Inferior parietal cortex (tissue), 1 donor: ENCODE data around the gene HAPSTR1.

ENCODE experiments used
- DNase-seq: peaks from one replicate; pipeline ENCODE4 v3.0.0-alpha.2; 2016; ENCODE audit errors: extremely low spot score

HAPSTR1 gene

DNA sequence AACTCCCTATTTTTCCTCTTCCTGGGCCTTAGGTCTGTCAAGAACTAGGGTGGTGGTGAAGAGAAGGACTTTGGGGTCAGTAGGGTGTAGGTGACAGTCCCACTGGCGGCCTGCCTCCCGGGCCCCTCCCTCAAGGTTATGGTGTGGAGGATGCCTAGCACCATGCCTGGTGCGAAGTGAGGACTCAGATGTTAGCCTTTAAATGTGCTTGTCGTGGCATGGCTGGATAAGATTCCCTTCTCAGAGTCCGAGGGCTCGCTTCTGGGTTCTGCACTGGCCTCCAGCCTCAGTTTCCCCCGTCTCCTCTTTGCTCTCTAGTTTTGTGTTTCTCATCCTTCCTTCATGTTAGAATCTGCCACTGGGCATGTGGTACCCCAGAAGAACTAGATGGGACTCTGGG lies 32.0 kb downstream of the HAPSTR1 start:
- no peak for DNase-seq

DNA sequence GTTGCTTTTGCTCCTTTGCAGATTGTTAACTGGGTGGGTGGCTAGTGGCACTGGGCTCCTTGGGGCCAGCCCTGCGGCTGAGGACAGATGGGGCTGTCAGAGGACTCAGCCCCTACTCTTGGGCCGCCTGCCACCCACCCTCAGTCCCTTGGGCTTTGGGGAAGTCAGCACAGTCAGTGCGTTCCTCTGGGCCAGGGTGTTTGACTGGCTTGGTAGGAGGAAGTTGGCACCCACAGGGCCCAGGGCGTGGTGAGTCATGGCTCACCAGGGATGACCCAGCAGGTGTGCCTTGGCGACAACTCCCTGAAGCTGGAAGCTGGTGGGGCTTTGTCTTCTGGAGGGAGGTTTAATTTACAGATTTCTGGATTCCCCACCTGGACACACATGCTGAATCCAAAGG lies 32.4 kb downstream of the HAPSTR1 start:
- no peak for DNase-seq

GRCh38 chr16:9124444-9124843 lies 33.0 kb downstream of the HAPSTR1 start:
- no peak for DNase-seq

DNA sequence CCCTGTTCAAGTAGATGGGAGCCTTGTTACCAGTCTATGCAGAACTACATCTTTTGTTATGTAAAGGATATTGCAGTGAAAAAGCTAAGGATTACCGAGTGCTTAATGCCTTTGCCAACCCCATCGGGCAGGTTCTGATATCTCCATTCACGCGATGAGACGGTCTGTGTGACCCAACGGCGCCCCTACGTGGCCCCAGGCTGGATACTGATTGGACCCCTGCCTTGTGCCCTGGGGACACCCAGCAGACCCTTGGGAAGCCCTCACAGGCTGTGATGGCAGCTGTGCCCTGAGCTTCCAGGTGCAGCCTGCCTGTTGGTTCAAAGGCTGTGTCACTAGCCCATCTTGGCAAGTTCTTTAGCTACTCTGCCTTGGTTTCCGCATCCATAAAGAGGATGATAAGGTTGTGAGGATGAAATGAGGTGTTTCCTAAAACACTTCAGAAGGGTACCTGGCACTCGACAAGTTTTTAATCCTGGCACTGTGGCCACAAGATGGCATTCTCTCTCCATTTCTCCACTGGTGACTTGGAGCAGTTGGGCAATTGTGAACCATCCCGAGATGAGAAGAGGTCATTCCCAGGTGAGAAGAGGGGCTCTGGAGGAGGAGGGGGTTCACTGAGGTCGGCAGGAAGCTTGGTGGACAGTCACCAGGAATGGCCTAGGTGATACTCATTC lies 33.6 kb downstream of the HAPSTR1 start:
- DNase-seq: peak; percentile 34

DNA sequence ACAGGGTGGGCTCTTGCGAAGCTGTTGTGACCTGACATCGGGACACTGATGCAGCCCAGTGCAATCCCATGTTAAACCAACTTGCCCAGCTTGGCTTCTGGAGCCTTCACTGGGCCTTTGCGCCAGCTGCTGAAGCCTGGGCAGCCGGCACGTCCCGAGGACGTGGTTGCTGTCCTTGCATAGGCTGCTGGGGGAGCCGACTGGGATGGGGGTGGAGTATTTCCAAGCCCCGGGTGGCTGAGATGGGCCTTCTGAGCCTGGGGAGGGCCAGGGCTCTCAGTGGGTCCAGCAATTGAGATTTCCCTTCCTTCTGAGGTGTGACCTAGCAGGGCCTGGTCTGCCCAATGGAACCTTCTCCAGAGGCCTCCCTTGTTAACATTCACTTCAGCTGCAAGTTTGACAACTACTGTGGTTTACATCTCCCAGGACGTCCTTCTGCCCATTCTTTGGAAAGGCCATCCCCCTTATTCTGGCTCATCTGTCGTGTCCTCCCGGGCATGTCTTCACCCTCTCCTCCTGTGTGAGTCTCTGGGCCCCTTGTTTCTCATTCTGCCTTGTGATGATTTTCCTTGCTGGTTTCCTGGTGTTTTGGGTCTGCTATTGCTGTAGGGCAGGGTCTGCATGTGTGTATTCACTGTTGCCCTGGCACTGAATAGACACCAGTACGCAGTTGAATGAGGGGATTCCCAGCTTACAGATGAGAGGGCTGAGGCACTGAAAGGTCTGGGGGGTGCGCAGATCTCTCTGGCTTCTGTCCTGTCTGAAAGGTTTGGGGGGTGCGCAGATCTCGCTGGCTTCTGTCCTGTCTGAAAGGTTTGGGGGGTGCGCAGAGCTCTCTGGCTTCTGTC lies 34.4 kb downstream of the HAPSTR1 start:
- DNase-seq: no peak

GRCh38 chr16:9126609-9127008 lies 35.2 kb downstream of the HAPSTR1 start:
- DNase-seq: no peak

DNA sequence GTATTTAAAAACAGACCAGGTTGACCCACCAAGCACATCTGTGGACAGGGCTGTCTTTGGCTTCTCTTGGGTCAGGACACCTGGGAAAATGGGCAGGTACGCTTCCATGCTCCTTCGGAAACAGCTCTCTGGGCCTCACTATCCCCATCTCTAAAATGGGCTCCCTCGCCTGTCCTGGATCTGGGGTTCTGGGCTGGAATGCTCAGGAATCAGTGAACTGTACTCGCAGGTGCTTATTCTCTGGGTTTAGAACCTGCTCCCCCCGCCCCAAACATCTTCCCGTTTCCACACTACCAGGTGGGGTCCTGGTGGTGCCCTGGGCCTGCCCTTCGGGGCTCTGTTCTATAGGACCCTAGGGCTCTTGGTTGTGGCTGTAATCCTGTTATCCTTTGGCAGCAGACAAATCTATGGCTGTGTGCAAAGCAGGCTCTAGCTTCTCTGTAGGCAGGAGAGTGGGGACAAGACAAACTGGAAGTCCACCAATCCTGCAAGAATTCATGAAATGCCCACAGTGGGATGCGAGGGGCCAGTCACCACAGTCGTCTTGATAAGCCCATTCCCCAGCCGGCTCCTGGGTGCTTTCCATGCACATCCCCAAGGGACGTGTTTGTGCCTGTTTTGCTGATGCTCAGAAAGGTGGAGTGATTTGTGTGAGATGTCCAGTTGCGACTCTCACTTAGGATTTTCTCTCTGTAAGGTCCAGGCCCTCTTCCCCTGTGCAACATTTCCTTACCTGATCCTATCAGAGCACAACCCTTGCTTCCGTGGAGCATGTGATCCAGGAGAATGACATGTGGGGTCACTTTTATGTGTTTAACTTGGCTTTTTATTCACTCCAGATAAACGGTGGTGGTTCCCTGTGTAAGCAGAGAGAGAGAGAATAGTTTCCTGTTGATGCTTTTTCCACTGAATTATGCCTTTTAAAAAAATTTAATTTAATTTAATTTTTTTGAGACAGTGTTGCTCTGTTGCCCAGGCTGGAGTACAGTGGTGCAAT lies 37.2 kb downstream of the HAPSTR1 start:
- DNase-seq: no peak

- DNase-seq: no peak
These were observed 42.9 kb downstream of the HAPSTR1 start for GRCh38 chr16:9134306-9134705.

GRCh38 chr16:9134739-9135138 lies 43.3 kb downstream of the HAPSTR1 start:
- no peak for DNase-seq

- DNase-seq: no peak
These were observed 44.4 kb downstream of the HAPSTR1 start for GRCh38 chr16:9135797-9136196.

- DNase-seq: no peak
These were observed 45.2 kb downstream of the HAPSTR1 start for GRCh38 chr16:9136596-9136995.

DNA sequence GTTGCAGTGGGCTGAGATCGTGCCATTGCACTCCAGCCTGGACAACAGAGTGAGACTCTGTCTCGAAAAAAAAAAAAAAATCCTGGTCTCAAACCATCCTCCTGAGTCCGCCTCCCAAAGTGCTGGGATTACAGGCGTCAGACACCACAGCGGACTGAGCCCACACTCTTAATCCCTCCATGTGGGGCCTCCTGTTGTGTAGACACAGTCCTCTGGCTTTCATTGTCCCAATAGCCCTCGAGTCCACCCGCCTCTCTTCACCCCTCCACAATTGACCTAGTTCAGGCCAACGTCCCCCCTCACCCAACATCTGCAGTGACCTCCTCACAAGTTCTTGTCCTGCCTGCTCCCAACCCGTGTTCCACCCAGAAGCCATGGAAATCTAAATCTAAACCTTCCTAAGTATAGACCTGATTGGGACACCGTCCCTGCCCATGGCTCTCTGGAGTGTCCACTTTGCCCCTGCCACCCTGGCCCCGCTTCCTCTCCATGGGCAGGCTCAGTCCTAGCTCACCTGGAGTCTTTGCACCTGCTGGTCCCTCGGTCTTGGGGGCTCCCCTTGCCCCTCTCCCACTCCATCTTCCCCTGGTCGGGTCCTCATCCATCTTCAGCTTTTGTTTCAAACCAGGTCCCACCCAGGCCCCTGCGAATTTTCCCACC lies 46.7 kb downstream of the HAPSTR1 start:
- no peak for DNase-seq

DNA sequence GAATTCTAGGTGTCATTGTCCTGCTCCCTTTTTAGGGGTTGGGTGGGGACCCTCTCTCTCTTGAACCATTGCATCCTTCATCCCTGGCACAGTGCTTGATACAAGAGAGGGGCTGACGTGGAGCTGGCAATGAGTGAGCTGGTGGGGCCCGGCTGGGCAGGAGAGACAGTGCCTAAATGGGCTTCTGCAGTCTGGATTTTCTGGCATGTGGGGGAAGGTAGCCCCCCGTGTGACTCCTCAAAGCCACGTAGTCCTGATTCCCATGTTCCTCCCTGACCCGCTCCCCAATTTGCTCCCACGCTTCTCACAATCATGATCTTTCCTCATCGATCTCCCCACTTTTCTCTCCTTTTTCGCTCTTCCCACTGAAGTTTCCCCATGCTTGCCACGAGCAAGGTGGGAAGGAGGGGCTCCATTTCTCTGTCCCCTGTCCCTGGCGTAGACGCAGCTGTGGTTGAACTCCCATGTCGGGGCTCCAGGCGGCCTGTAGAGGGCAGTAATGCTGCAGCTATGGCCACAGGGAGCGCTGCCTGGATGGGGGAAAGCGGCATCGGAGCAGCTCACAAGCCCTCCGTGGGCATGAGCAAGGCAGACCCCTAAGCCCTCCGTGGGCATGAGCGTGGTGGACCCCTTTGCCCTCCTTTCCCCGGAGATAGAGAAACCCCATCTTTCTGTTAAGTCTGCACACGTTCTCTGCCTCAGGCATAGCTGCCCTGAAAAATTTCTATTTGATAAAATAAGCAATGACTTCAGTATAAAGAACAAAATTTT lies 47.5 kb downstream of the HAPSTR1 start:
- DNase-seq: peak; percentile 81

DNA sequence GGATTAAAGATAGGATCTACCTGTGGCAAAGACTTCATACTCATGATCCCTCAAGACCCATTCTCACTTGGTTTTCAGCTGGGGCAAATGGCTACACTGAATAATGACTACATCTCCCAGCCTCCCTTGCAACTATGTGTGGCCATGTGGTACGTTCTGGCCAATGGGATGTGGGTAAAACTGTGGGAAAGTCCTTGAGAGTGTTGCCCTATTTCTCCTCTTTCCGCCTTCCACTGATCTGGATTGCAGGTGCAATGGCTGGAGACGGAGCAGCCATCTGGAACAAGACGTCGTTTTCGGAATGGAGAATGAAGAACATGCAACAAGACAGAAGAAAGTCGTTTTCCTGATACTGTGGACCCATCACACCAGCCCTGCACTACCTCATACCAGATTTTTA lies 48.5 kb downstream of the HAPSTR1 start:
- peak; percentile 60 for DNase-seq
